HepG2 (cell line): ENCODE results near the gene CADM2. TPM values are rescaled to one million over a fixed set of nuclear protein-coding genes. Genes with fewer than 3 reads are reported as not detected.

Experiments used
- ATAC-seq: fragments of 200-7000 bp; cut with Tn5 transposase; 3 replicates; pipeline ENCODE4 v1.9.1; 2020; ENCODE audit warnings: mild to moderate bottlenecking, moderate library complexity
- BruUV-seq: library from RNA; stranded (reverse); fragments of 400-500 nt; replicated peaks from 2 replicates; lab custom pipeline; 2021; lab: Mats Ljungman, UMichigan
- CTCF ChIA-PET: fragments of 300-600 bp; formaldehyde crosslinking; extraction: SDS; loops from one replicate; lab custom pipeline; 2021; ENCODE audit warnings: low total read pairs, inconsistent platforms, low intra/inter-chr PET ratio; lab: Yijun Ruan, JAX
- POLR2A ChIA-PET: fragments of 350-600 bp; sonication (Branson Sonifier 250); formaldehyde crosslinking; loops from one replicate; lab custom pipeline; 2020; ENCODE audit warnings: antibody characterized with exemption, inconsistent platforms; lab: Yijun Ruan, JAX
- DNase-seq: peaks from one replicate; pipeline ENCODE4 v3.0.0-alpha.2; 2015; ENCODE audit warnings: low spot score
- FAIRE-seq: peaks from 3 replicates; lab custom pipeline; 2011; peaks lifted over from hg19 to GRCh38; lab: Jason Lieb, UNC
- H2AFZ ChIP-seq: one replicate; pipeline ENCODE4 v1.6.1; 2011; ENCODE audit warnings: low read length, inconsistent platforms
- H3K27ac ChIP-seq: fragments of 300-600 bp; 3 replicates; pipeline ENCODE4 v1.8.0; 2011; ENCODE audit warnings: mixed run types, mild to moderate bottlenecking, mixed read lengths, low read length, inconsistent platforms; ENCODE audit not compliant: insufficient read depth; ENCODE audit errors: extremely low read length
- H3K27me3 ChIP-seq, 2 experiments: fragments of 200-600 bp in 1 of 2; 2 replicates in 1 of 2; 3 replicates in 1 of 2; pipeline versions ENCODE4 v1.6.0 to v1.8.0; 2011; ENCODE audit warnings: low read length in 2 of 2, mild to moderate bottlenecking in 2 of 2, moderate library complexity in 2 of 2, inconsistent platforms in 1 of 2; ENCODE audit not compliant: insufficient read depth in 2 of 2, control insufficient read depth in 1 of 2
- H3K36me3 ChIP-seq, 2 experiments: fragments of 200-600 bp in 1 of 2; replicated peaks in 1 of 2; 2 replicates in 1 of 2; 3 replicates in 1 of 2; pipeline versions ENCODE4 v1.5.1 to v1.8.0; 2011; ENCODE audit warnings: low read length in 2 of 2, inconsistent platforms in 1 of 2; ENCODE audit not compliant: insufficient read depth in 2 of 2, control insufficient read depth in 1 of 2
- H3K4me1 ChIP-seq: 2 replicates; pipeline ENCODE4 v1.5.1; 2012; ENCODE audit warnings: low read length, inconsistent platforms; ENCODE audit not compliant: insufficient read depth
- H3K4me2 ChIP-seq: 2 replicates; pipeline ENCODE4 v1.6.0; 2011; ENCODE audit warnings: low read depth, low read length, inconsistent platforms
- H3K4me3 ChIP-seq, 3 experiments: fragments of 200-600 bp in 1 of 3; sonication (generic), shearing (Covaris generic) in 1 of 3; replicated peaks in 1 of 3; 2 replicates each; pipeline ENCODE4 v1.5.1; 2011 to 2016; ENCODE audit warnings: low read length in 3 of 3, inconsistent platforms in 2 of 3, low read depth in 2 of 3, mild to moderate bottlenecking in 2 of 3, control low read depth in 1 of 3, mixed read lengths in 1 of 3; ENCODE audit not compliant: insufficient read depth in 1 of 3
- H3K79me2 ChIP-seq: one replicate; pipeline ENCODE4 v1.6.1; 2011; ENCODE audit warnings: low read length, inconsistent platforms; ENCODE audit not compliant: insufficient read depth
- H3K9ac ChIP-seq: 2 replicates; pipeline ENCODE4 v1.6.0; 2011; ENCODE audit warnings: mild to moderate bottlenecking, low read depth, low read length, inconsistent platforms; ENCODE audit not compliant: insufficient read depth
- H3K9me3 ChIP-seq: 2 replicates; pipeline ENCODE4 v1.5.1; 2012; ENCODE audit warnings: mild to moderate bottlenecking, low read length
- H4K20me1 ChIP-seq: 2 replicates; pipeline ENCODE4 v1.6.0; 2011; ENCODE audit warnings: inconsistent platforms, mild to moderate bottlenecking, low read length, moderate library complexity; ENCODE audit not compliant: insufficient read depth
- ARID3A ChIP-seq: IDR thresholded peaks from 2 replicates; pipeline ENCODE4 v1.6.1; 2012; ENCODE audit warnings: low read depth, low read length, improper control_type of control experiment
- HNF4A ChIP-seq: sonication (generic); formaldehyde crosslinking; IDR thresholded peaks from 2 replicates; pipeline ENCODE4 v1.4.0; 2020; ENCODE audit warnings: missing genetic modification reagents
- HOXD1 ChIP-seq: sonication (generic); formaldehyde crosslinking; IDR thresholded peaks from 2 replicates; pipeline ENCODE4 v1.5.0; 2020; ENCODE audit warnings: missing genetic modification reagents
- POLR2AphosphoS5 ChIP-seq: IDR thresholded peaks from 2 replicates; pipeline ENCODE4 v1.6.1; 2012; ENCODE audit warnings: low read depth, low read length
- TAF15 ChIP-seq: fragments of 200-400 bp; formaldehyde crosslinking; IDR thresholded peaks from one replicate; pipeline ENCODE4 v1.6.1; 2018; ENCODE audit warnings: mild to moderate bottlenecking, low read depth, low read length; ENCODE audit not compliant: poor library complexity, severe bottlenecking
- ZC3H13 ChIP-seq: sonication (generic); formaldehyde crosslinking; IDR thresholded peaks from 2 replicates; pipeline ENCODE4 v1.8.1; 2023; ENCODE audit warnings: mild to moderate bottlenecking, missing genetic modification reagents, moderate library complexity
- ZNF17 ChIP-seq: sonication (generic); formaldehyde crosslinking; IDR thresholded peaks from 2 replicates; pipeline ENCODE4 v1.5.0; 2020; ENCODE audit warnings: mild to moderate bottlenecking, missing genetic modification reagents
- WGBS: methylation state at CpG from one replicate; pipeline ENCODE4 v1.1.6; 2017; ENCODE audit warnings: low lambda C conversion rate; 5-methylcytosine and 5-hydroxymethylcytosine counted together
- in situ Hi-C: cut with HindIII; loops from 2 replicates; pipeline ENCODE4 v1.10.0; 2017; ENCODE audit warnings: low pct_unique_long_range_greater_than_20kb; ENCODE audit not compliant: extremely low pct_ligation_motif_present
- intact Hi-C: fragments of 100-400 bp; cut with micrococcal nuclease; formaldehyde crosslinking; loops from one replicate; pipeline ENCODE4 v1.10.0; 2022; ENCODE audit not compliant: unreplicated experiment
- polyA plus RNA-seq, 8 experiments: library from polyadenylated mRNA; depleted of rRNA in 3 of 8; stranded (reverse) in 7 of 8; unstranded in 1 of 8; fragments of >200 nt; fragmentation: Illumina TruSeq in 4 of 8; extraction: Trizol in 4 of 8; gene quantifications; 2 replicates each; pipeline versions ENCODE4 v1.2.1 to v1.2.3, GENCODE V29; 2011 to 2016; ENCODE audit warnings: low read depth in 4 of 8, missing spikeins in 1 of 8, mixed read lengths in 1 of 8; ENCODE audit not compliant: insufficient read depth in 1 of 8
- total RNA-seq, 5 experiments: library from RNA; depleted of rRNA; stranded (reverse); fragments of >200 nt; fragmentation: Illumina TruSeq; extraction: Trizol; gene quantifications; 2 replicates each; pipeline ENCODE4 v1.2.3, GENCODE V29; 2016; ENCODE audit warnings: low read depth in 1 of 5
- TF ChIP-seq, protein P1 (sequence below): IDR thresholded peaks from 2 replicates; pipeline ENCODE4 v1.4.0; 2020; ENCODE audit warnings: mild to moderate bottlenecking, missing genetic modification reagents

CADM2 gene
- total and polyA plus RNA-seq, 2 of the 13 experiments (the other 11 are each of a cell fraction or from before 2014, with no cell fraction given) = not detected

DNA sequence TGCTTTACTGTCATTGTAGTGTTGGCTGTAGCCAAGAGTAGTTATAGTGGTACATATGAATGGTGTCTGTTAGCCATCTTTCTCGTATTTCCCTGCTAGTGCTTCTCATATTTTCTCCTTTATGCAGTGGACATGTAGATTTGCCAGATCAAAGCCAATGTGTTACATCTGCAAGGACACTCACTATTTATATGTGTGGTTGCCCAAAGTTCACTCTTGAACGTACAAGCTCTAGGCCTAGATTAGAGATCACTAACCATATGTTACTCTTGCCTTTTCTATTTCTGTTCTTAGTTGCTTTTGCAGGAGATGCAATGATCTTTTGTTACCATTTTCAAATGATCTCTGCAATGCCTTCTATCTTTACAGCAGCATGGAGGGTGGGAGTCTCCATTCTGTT, 78.4 kb downstream of the CADM2 start:
- no peaks in the 10 kb centered on the region for H3K27me3 ChIP-seq
- in situ Hi-C loops = no loop called here
- ATAC-seq = peak; percentile 70
- H3K79me2 ChIP-seq = no peaks in the 10 kb centered on the region
- FAIRE-seq = no peak
- no peaks in the 10 kb centered on the region for H4K20me1 ChIP-seq
- no peaks in the 10 kb centered on the region for H3K36me3 ChIP-seq
- no peak overlapping the region for H3K9ac ChIP-seq
- H3K4me1 ChIP-seq = peaks cover 7% of the 10 kb centered on the region; the same call in 1 of the 2 replicates
- WGBS = 9% methylated on average over 2 of the region's 2 CpGs
- ChIA-PET POLR2A (no interaction called here), CTCF (no interaction called here)
- H3K27ac ChIP-seq = no peak overlapping the region
- no peaks in the 10 kb centered on the region for H3K9me3 ChIP-seq
- no peak overlapping the region for H3K4me2 ChIP-seq
- TF ChIP-seq TAF15 (no peak), ZNF17 (CRISPR knock-in tag) (no peak), HOXD1 (CRISPR knock-in tag) (no peak), ARID3A (0 out of 2 replicates have a peak, but pooled peaks have one; percentile 9), ZC3H13 (no peak), POLR2AphosphoS5 (no peak), HNF4A (CRISPR knock-in tag) (0 out of 2 replicates have a peak, but pooled peaks have one; percentile 30)
- TF ChIP-seq, protein P1, sequence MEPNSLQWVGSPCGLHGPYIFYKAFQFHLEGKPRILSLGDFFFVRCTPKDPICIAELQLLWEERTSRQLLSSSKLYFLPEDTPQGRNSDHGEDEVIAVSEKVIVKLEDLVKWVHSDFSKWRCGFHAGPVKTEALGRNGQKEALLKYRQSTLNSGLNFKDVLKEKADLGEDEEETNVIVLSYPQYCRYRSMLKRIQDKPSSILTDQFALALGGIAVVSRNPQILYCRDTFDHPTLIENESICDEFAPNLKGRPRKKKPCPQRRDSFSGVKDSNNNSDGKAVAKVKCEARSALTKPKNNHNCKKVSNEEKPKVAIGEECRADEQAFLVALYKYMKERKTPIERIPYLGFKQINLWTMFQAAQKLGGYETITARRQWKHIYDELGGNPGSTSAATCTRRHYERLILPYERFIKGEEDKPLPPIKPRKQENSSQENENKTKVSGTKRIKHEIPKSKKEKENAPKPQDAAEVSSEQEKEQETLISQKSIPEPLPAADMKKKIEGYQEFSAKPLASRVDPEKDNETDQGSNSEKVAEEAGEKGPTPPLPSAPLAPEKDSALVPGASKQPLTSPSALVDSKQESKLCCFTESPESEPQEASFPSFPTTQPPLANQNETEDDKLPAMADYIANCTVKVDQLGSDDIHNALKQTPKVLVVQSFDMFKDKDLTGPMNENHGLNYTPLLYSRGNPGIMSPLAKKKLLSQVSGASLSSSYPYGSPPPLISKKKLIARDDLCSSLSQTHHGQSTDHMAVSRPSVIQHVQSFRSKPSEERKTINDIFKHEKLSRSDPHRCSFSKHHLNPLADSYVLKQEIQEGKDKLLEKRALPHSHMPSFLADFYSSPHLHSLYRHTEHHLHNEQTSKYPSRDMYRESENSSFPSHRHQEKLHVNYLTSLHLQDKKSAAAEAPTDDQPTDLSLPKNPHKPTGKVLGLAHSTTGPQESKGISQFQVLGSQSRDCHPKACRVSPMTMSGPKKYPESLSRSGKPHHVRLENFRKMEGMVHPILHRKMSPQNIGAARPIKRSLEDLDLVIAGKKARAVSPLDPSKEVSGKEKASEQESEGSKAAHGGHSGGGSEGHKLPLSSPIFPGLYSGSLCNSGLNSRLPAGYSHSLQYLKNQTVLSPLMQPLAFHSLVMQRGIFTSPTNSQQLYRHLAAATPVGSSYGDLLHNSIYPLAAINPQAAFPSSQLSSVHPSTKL (CRISPR knock-in tag) = no peak; the same call in 1 of the 2 replicates
- intact Hi-C loops = no loop called here
- no peak overlapping the region for H2AFZ ChIP-seq
- H3K4me3 ChIP-seq = no peak overlapping the region
- DNase-seq = peak; percentile 8
- BruUV-seq = no TSS peak
